Measurements from ENCODE around the gene VWF.

VWF gene

DNA sequence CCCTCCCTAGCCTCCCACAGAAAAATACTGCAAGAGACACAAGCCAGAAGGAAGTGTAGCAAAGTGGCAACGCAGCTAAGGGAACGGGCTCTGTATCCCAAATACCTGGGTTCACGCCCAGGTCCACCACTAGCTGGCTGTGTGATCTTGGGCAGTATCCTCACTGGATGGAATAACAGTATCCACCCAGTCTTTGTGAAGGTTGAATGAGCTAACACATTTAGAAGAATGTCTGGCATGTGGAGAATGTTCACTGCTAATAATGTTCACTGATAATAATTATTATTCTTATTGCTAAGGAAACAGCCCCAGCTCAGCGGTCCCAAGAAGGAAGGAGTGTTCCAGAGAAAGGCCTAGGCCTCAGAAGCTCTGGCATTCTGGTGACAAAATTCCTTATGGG is 70.9 kb downstream of the VWF start:
- DNase-seq = no peak

DNA sequence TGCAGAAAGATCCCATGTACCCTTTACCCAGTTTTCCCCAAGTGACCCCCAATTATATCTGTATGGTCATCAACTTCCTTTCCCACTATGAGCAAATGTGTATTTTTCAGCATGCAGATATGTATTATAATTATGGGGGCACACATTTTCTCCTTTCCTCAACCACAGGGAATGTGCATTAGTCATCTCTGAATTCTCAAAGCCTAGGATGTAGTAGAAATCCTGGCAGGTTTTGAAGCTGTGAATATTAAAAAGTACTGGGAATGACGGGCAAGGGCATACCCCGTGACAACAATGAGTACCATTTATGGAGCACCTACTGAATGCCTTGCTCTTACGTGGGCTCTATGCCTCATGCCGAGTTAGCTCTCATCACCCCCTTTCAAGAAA is 71.5 kb downstream of the VWF start:
- no peak for DNase-seq

DNA sequence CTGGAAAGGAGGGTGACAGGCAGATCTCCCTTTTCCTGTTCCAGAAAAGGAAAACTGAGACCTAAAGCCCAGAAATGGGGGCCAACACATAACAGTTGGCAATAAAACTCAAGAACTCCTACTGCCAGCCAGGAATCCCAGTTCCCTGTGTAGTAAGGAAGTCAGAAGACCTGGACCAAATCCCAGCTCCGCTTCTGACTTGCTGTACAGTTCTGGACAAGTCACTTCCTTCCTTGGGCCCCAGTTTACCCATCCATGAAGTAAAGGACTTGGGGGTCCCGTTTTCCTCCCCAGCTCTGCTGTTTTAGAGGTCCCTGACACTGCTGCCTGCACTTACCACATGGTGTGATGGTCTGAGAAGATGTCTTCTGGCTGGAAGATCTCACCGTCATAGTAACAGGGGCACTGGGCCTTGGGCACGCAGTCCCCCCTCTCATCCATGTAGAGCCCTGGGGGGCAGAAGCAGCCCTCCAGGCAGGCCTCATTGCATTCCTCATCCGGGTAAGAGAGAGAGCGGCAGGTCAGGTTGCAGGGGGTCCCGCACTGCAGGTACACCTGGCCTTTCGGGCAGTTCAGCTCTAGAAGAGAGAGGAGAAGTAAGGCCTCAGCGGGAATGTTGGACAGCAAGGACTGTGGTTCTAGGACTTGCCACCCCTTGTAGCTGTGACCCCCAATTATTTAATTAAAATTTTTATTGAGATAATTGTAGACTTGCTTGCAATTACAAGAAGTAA is 72.1 kb downstream of the VWF start:
- no peak for DNase-seq

DNA sequence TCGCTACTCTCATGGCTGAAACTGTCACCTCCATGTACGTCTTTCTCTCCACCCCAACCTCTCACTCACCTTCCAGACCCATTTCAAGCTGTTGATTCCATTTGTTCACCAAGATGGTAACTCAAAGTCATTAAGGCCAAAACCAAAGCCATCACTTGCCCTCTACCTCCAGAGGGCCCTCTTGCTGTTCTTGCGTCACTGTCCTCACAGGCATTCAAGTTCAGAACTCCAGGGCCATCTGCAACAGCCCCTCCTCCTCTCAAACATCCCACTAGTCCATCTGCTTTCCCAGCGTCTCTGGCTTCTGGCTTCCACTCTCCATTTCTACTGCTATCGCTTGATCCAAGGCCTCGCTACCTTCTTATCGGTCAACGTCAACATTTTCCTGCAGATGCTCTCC is 74.5 kb downstream of the VWF start:
- no peak for DNase-seq

DNA sequence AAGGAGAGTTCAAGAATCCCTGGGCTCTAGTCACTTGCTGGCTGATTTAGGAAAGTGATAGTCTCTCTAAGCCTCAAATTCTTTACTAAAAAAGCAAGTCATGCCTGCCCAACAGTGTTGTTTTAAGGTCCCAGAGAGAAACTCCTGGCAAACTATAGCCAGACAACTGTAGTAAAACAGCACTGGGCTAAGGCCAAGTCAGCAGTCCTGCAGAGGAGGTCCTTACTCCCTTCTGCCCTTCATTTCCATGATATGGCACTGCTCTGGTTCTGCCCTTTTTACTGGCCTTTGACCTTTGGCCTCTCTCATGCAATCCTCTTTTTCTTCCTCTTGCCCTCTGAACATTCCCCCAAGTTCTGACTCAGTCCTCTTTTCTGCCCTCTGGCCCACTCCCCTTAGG is 74.9 kb downstream of the VWF start:
- DNase-seq = no peak

DNA sequence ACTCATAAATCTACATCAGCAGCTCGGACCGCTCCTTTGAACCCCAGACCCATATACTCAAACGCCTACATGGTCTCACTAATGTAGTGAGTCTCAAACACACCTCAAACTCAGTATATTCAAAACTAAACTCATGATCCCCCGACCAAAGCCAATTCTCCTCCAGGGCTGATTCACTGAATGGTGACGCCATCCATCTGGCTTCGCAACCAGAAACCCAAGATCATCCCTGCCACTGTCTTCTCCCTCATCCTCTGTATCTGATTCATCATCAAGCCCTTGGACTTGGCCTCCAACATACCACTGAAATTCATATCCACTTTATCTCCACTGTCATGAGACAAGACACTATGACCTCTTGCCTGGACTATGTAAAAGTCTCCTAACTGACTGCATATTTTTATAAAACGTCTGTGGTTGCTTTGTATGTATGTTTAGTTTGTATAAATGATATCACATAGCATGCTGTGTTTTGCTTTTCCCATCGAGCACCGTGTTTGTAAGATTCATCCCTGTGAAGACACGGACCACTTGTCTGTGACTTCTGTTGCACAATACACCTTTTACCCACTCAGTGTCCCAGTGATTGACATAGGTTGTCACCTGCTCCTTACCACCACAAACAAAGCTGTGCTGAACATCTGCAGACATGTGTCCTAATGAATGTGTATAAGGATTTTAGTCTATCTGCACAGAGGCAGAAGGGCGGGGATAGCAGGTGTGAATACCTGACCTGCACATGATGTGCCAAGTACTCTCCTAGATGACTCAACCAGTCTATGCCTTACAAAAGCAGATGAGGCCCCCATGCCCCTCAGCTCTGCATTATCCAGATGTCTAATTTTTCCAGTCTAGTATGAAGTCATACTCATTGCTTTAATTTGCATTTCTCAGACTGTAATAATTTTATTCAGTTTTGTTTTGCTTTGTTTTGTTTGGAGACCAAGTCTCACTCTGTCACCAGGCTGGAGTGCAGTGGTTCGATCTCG is 76.9 kb downstream of the VWF start:
- no peak for DNase-seq

DNA sequence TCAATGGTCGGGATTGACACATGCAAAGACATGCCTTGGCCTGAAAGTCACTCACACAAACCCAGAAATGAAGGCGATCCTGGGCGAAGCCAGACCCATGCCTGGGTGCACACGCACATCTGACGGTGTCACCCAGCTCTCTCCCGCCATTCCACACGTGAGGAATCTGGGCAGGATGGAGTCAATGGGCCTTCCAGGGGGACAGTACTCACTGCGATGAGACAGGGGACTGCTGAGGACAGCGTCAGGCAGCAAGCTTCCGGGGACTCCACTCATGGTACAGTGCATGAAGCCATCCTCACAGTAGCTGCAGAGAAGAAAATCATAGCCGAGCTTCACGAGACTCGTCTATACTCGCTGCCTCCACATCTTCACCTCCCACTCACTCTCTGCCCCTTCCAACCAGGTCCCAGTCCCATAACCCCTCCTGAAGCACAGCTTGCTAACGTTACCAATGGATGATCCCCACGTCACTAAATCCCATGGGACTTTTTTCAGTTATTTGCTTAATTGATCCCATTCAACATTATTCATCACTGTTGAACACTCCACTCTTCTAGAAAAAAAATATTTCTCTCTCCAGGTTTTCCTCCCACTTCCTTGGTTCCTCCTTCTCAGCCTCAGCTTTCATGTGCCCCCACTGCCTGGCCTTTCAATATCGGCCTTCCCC is 77.8 kb downstream of the VWF start:
- DNase-seq = no peak

DNA sequence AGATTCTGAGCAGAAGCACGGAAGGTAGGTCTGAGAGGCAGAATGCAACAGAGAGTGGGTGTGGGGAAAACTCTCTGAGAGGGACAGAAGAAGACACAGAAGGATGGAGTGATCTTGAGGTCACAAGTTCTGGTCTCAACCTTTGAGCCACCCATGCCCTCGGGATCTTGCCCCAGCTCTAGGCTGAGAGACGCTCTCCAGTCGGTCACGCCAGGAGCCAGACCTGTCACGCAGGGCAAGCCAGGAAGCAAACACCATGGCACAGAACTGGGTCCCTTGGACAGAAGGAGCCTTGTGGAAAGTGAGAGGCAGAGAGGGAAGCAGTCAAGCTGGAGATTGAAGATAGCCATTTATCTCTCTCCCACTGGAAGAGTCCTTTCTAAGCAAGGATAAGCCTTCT is 79.0 kb downstream of the VWF start:
- DNase-seq = no peak

DNA sequence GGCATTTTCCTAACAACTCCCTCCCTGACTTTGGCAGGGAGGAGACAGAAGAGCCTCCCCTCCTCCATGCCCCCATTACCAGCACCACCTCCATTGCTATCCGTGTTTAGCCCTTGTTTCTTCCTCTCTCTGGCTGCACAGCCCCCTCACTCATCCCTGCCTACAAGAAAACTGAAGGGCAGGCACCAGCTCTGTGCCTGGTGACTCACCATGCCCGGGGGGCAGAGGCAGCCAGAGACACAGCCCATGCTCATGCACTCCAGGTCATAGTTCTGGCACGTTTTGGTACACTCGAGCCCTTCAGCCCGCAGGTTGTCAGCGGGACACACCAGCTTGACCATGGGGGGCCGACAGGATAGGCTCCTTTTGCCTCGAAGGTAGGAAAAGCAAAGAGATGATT is 80.4 kb downstream of the VWF start:
- no peak for DNase-seq

DNA sequence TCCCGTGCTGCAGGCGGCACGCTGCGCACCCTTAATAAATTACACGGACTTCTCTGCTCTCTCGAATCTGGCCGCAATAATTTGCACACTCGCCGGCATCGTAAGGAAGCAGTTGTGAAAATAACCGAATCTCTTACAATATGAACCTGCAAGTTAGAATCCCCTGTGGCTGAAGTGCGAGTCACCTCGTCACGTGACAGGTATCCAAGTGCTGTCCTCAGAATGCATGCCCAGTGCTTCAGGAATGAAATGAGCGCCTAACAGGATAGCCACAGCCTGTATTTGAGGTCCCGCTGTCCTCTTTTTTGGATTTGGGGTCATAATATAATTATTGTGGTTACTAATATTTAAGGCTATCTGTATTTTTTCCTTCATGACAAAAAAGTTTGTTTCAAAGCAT is 82.0 kb downstream of the VWF start:
- DNase-seq = no peak

DNA sequence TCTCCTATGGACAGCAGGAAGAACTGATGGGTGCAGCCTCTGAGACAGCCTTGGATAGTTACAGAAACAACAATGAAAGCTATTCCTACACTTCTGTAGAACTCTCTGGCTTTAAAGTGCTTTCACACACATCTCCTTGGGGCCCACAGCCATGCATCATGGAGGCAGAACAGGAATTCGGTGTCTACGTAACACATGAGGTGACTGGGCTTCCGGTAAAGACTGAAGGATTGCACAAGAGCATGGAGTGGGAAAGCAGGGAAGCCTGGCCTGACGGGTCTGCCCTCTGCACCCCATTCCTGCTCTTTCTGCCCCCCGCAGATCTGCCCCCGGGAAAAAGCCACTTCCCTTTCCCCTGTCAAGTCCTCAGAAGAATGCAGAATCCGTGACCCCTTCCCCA is 82.6 kb downstream of the VWF start:
- DNase-seq = no peak

DNA sequence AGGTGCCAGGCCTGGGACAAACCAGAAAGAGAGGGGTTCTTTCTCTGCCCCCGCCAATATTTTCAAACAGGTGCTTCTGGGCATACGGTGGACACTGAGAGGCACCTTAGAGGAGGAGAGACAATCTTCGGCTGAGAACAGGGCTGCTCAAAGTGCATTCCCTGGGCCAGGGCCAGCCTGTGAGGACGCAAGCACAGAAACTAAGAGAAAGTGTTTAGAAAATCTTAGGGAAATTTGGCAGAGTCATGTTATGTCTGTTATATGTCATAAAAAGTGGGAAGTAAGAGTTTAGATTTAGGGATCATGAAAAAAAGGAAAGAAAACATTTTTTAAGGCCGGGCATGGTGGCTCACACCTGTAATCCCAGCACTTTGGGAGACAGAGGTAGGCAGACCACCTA is 83.7 kb downstream of the VWF start:
- DNase-seq = no peak

DNA sequence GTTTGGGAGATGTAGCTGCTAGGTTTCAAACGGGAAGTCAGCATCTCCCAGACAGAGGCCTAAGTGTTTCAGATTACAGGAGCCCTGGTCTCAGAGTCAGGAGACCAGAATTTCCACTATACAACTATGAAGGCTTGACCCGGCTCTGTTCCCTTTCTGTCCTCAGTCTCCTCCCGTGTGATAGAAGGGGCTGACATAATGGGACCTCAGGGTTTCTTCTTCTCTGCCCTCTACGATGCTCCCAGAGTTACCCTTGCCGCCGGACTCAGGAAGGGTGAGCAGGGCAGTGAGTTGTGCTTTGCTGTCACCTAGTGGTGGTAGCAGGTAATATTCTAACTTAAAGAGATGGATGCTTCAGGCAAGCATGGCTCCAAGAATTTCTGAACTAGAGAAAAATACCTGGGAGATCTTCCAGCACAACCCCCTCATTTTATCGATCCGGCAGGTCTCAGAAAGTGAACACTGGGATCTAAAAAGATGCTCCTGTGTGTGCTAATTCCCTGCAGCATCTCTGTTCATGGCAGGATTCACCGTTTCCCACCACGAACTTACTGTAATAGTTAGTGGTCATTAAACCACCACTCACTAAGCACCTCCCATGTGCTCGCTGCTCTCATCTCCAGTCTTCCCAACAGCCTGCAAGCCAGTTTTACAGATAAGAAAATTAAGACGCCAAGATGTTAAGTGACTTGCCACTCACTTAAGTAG is 84.4 kb downstream of the VWF start:
- peak; percentile 25 for DNase-seq

DNA sequence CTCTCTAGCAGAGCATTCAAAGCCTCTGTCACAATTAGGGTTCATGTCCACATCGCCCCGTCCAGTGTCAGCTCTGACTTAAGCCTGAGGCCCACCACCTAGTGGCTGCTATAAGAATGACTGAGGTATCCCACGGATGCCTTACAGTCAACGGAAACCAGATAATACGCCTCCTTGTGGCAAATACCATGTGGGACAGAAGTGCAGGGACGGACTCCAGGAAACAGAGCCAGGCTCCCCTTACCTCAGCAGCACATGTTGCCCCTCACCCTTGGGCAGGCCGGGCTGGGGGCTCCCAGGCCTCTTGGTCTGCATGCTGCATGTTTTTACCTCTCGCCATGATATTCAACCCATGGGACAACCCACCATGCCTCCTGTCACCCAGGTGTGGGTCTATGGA is 86.3 kb downstream of the VWF start:
- DNase-seq = peak; percentile 71

DNA sequence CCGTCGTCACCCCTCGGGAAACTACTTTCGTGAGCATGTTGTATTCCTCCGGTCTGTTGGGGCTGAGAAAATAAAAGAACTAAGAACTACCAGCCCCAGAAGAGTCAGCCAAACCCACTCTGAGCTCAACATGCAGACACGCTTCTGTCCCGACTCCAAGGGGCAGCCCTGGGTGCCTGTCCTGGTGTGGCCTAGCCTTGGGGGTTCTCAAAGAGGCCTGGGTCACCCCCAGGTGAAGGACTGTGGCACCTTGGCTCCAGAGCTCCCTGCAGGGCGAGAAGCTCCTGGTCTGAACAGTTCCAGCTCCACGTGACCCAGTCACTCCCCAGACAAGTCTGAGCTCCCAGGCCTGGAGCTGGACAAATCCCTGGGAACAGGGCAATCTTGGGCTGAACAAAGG is 87.0 kb downstream of the VWF start:
- no peak for DNase-seq

DNA sequence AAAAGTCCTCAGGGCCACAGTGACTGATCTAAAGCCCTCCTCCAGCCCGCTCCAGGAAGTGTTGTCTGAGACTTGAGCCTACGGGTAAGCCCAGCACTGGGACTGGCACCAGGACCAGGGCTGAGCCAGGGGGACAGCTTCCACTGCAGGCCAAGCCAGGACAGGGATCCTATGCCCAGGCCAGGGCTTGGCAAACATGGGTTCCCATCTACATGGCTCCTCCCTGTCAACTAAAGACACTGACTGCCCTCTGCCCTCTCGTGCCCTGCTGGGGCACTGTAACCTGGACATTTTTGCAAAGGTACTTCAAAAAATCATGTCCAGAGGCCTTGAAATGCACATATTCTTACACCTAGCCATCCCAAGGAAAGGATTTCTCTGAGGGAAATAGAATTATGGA is 88.0 kb downstream of the VWF start:
- DNase-seq = no peak

DNA sequence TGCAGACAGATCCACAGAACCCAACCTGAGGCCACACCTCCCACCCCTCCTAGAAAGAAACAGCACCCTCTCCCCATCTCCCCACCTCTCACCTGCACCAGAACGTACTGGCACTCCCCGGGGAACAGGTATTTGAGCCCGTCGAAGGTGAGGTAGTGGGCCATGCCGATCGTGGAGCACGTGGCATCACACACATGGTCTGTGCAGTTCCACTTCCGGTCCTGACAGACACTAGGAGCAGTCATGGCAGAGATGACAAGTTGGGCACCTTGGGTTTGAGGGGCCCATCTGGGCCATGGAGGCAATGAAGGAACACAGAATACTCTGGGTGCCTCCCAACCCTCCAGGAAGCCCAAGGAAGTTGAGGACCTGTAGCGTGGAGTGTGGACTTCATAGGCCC is 89.9 kb downstream of the VWF start:
- no peak for DNase-seq

DNA sequence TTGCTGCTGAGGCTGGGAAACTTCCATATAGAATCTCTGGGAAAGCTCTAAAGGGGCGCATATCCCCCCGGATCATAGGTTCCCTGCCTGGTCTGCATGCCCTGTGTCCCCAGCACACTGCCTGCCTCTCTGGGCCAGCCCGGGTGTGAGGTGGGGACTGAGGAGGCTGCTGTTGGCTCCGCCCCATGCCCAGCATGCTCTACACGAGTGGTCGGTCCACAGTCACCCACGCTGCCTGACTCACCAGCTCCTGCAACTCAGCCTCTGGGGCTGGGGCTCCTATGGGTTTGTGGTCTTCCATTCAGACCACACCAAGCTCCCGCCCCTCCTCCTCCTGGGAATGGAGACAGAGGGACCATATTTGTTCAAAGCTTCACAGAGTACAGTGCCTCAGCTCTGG is 90.9 kb downstream of the VWF start:
- DNase-seq = no peak

DNA sequence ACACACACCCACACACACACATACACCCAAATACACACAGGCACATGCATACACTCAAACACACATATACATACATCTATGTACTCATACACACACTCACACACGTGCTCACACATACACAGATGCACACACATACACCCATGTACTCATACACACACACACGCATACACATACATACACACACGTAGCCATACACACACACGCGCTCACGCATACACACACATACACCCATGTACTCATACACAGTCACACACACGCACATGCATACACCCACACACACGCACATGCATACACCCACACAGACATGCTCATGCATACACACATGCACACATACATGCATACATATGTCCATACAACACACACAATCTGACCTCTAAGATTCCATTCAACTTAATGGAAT is 91.7 kb downstream of the VWF start:
- DNase-seq = no peak

DNA sequence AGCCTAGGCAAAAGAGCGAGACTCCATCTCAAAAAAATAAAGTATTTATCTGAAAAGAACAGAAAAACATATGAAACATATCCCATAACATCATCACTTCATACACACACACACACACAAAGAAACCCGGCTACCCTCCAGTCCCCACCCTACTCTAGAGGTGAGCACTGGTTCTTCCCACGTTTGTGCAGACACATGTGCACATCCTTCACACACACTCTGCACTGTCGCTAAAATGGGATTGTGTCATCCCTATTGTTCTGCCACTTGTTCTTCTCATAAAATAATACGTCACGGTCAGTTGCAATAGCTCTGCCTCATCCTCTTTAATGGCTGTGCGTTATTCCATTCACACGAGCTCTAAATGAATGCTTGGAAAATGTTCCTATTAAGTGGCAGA is 93.5 kb downstream of the VWF start:
- peak; percentile 28 for DNase-seq

DNA sequence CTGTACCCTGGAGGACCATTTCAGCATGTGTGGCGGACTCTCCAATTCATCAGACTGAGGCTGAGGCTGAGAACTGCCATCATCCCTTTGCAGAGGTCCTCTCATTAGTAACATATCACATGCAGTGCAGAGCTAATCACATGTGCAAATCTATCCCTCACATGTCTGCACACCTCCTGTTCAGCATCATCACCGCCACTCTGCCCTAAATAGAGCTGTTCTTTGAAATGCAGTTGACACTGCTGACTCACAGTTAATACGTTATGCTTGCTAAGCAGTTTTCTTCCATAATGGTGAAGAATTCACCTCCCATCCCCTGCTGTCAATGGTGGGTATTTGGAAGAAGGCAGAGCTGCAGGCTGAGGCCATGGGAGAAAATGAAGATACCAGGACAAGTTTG is 94.4 kb downstream of the VWF start:
- no peak for DNase-seq

DNA sequence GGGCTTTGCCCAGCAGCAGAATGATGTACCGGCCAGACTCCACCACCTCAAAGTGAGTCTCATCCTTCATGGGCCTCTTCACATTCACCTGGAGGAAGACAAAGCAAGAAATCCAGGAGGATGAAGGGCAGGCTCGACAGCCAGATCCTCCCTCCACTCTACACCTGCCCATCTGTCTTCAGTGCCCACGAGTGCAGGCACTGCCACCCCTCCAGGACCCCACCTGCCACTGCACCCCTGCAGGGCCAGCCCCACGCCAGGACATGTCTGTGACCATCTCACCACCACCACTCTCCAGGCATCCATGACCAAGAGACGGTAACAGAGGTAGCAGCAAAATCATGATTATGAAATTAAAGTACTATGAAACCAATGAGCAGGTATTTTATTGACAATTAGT is 95.1 kb downstream of the VWF start:
- no peak for DNase-seq

DNA sequence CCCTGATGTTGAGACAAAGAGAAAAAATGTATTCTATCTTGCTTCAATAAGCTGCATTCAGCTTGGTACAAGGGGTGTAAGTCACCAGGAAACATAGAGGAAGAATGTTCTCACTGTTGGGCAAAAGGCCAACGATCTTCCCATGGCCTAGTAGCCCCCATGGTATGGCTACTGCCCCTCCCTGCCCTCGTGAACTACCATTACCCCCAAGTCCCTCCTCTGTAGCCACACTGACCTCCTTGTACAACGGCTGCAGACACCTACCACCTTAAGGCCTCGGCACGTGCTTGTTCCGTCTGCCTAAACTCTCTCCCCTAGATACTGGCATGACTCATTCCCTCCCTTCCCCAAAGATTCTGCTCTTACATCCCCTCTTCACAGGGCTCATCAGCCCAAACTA is 97.5 kb downstream of the VWF start:
- no peak for DNase-seq
